ENCODE results near the gene FAM107B.

The FAM107B gene

DNA sequence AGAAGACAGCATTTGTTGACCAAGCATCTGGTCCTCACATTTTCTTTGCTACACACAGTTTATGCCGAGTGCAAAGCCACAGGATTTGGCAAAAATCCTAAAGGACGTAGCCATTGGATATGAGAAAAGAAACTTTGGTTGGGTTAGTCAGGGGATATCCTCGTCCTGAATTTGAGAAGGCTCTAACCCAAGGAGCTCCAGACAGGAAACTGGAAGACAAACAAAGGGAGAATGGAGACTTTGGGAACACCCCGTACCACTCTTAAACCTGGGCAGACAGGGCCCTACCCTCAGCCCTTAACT lies 297.3 kb downstream of the FAM107B start:
- peak; percentile 41 for DNase-seq

- peak; percentile 98 for DNase-seq
Observed at GRCh38 chr10:14476641-14477407, 297.9 kb downstream of the FAM107B start.

GRCh38 chr10:14476006-14476405 lies 298.7 kb downstream of the FAM107B start:
- DNase-seq = no peak

DNA sequence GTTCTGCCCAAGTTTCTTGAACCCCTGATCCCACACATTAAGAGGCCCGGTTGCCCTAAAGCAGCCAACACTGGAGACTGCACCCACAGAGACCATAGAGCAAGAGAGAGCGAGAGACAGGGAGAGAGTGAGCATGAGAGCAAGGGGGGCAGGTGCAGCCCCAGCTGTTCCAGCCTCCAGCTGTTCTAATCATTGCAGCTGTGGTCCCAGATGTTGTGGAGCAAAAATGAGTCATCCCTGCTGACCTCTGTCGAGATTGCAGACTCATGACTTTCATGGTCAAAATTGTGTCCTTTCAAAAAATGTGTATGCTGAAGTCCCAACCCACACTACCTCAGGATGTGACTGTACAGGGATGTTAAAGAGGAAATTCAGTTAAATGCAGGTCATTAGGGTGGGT lies 300.0 kb downstream of the FAM107B start:
- no peak for DNase-seq

GRCh38 chr10:14470920-14471319 lies 303.8 kb downstream of the FAM107B start:
- DNase-seq = no peak

DNA sequence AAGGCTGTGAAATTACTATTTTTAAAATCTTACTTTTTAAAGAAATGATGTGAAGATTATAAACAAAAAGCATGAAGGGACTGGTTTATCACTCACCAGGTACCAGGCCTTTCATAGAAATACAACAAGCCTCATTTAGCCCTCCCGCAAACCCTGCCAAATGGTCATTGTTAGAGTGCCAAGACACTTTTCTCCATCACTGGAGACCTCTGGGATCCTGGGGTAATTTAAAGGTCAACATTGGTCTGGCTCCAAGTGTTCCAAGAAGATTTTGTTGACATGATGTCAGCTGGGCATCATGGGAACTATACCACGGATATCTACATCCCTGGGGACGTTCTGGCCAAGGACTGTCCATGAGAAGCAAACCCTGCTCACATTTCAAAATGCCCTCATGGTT lies 306.0 kb downstream of the FAM107B start:
- no peak for DNase-seq

All from NCI-H226 (cell line).